HG02798 (cell line): ENCODE data around the gene LEPROT.

Experiments used
- ATAC-seq: cut with Tn5 transposase; IDR thresholded peaks from one replicate; pipeline ENCODE4 v1.9.1; 2021; ENCODE audit warnings: mild to moderate bottlenecking; ENCODE audit not compliant: unreplicated experiment, poor library complexity

Gene LEPROT

DNA sequence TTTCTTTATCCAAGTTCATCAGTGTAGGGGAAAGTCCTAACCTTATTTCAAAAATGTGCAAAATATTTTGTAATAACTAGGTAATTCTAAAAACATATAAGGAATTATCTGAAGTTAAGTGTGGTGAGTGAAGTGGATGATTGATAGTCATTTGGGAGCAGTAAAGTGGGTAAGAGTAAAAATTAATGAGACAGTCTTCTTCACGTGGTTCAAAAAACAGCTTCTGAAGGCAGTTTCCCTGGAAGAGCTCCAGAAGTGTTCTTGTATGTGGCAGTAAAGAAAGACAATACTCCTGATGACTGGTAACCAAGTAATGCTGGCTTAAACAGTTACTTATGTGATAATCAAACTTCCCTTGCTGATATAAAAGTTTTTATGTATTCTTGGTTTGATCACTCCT lies 50.3 kb downstream of the LEPROT start:
- no peak for ATAC-seq

GRCh38 chr1:65471213-65471833 lies 50.9 kb downstream of the LEPROT start:
- no peak for ATAC-seq

DNA sequence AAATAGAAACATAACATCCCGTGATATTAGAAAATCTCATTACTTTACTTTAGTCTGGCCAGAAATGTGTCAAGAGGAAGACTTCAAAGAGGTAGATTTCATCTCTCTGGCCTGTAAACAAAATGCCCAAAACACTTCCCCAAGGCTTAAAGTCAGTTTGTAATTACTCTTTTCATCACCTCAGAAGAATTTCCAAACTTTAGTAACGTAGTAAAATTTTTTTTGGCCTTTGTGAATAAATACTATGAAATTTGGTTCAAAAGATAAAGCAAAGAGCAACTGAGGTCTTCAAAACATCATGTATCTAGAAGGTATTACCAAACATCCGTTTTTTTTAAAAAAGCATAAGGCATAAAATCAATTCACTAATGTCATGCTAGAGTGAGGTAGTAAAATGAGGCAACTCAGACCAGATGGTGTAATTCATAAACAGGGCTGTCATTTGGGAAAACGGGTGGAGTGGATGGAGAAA lies 51.4 kb downstream of the LEPROT start:
- ATAC-seq: no peak

DNA sequence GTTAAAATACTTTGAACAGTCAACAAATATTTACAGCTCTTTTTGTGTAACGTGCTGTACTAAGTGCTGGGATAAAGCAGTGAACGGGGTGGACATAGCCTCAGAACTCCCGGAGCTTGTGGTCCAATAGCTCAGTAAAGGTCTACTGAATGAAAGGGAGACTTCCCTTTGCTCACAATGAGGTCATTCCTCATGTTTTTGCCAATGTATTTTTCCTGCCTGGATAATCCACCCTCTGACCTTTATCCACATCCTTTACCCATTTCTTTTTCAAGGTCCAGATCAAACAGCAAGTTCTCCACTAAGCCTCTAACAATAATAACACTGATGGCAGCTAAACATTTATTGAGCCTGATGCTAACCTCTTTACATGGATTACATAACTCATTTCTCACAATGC lies 55.9 kb downstream of the LEPROT start:
- ATAC-seq: no peak

GRCh38 chr1:65477414-65478378 lies 57.2 kb downstream of the LEPROT start:
- ATAC-seq: no peak

DNA sequence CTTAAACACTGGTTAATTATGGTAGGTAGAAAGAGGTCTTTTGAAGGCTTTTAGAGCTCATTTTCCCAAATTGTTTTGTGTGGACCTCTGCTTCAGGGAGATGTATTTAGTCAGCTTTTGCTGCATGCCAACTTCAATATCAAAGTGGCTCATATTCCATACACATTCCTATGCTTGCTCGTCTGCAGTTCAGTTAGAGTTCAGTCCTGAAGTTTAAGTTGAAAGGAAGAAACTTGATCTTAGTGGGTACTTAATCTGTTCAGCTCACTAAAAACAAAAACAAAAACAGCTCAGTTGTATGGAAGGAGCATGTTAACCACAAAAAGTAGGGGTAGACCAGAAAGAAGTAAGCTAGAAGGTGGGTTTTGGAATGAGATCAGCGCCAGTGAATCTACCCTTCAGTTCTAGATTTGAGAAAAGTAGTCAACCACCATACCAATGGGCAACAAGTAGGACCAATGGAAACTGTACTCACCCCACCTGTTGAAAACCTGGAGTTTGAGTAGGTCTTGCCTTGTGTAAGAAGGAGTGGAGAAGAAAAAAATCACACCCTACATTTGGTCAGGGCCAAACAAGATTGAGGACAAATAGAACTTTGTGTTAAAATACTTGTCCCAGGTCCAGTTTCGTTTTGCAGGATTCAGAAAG lies 58.0 kb downstream of the LEPROT start:
- ATAC-seq: no peak

- ATAC-seq: no peak
Measured at GRCh38 chr1:65479554-65480204, 59.2 kb downstream of the LEPROT start.

DNA sequence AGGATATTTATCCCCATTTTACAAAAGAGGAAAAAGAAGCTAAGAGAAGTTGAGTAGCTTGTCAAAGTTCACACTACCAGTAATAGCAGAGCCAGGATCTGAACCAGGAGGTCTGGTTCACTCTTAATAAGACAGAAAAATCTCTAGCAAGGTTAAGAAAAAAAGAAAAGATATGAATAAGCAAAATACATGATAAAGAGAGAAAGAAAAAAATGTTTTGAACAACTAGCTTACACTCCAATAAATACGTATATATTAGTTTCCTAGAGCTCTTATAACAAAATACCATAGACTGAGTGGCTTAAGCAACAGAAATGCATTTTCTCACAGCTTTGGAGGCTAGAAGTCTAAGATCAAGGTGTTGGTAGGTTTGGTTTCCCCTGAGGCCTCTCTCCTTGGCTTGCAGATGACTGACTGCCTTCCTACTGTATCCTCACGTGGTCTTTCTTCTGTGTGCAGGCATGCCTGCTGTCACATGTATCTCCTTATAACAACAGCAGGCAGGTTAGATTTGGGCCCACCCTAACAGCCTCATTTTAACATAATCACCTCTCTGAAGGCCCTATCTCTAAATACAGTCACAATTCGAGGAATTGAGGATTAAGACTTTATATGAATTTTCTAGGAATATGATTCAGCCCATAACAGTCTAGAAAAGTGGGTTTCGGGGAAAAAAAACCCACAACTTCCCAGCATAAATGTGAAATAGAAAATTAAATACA lies 60.4 kb downstream of the LEPROT start:
- no peak for ATAC-seq

- no peak for ATAC-seq
Measured at GRCh38 chr1:65483993-65484754, 63.7 kb downstream of the LEPROT start.
